Neural cell (in vitro differentiated cells): ENCODE results near the gene ADARB2.

Experiments
- EP300 ChIP-seq: fragments of 450-650 bp; conservative IDR thresholded peaks from 2 replicates; pipeline ENCODE4 v1.6.1; 2014; ENCODE audit warnings: antibody characterized with exemption, mild to moderate bottlenecking, moderate library complexity; ENCODE audit not compliant: poor library complexity, severe bottlenecking
- EZH2 ChIP-seq: fragments of 200-600, 300-800 bp; shearing (Covaris generic), sonication (generic); IDR thresholded peaks from 2 replicates; pipeline ENCODE4 v1.6.1; 2014; ENCODE audit warnings: antibody characterized with exemption, low read length, borderline replicate concordance, mild to moderate bottlenecking; ENCODE audit not compliant: insufficient read depth, poor library complexity, severe bottlenecking
- POLR2AphosphoS5 ChIP-seq: IDR thresholded peaks from 2 replicates; pipeline ENCODE4 v1.6.1; 2012
- RAD21 ChIP-seq: fragments of 450-650 bp; conservative IDR thresholded peaks from 2 replicates; pipeline ENCODE4 v1.6.1; 2014; ENCODE audit warnings: antibody characterized with exemption, mild to moderate bottlenecking, moderate library complexity
- SMC3 ChIP-seq: fragments of 450-650 bp; conservative IDR thresholded peaks from 2 replicates; pipeline ENCODE4 v1.6.1; 2014; ENCODE audit warnings: antibody characterized with exemption, mild to moderate bottlenecking, moderate library complexity; ENCODE audit not compliant: poor library complexity
- TF ChIP-seq, protein P1 (sequence below): fragments of 450-650 bp; IDR thresholded peaks from 2 replicates; pipeline ENCODE4 v1.5.1; 2014; ENCODE audit warnings: antibody characterized with exemption, mild to moderate bottlenecking, moderate library complexity; ENCODE audit not compliant: poor library complexity, severe bottlenecking
- TF ChIP-seq, protein P2 (sequence below): IDR thresholded peaks from 2 replicates; pipeline ENCODE4 v1.6.1; 2012; ENCODE audit warnings: borderline replicate concordance

DNA sequence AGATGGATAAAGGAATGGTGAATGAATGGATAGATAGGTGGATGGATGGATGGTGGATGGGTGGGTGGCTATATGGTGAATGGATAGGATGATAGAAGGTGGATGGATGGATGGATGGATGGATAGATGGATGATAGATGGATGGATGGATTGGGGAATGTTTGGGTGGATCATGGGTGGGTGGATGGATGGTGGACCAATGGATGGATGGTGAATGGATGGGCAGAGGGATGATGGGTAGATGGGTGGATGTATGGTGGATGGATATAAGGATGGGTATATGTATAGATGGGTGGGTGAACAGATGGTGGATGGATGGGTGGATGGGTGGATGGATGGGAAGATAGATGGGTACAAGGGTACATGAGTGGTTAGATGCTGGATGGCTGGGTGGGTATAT is 322.4 kb downstream of the ADARB2 start:
- TF ChIP-seq, protein P1, sequence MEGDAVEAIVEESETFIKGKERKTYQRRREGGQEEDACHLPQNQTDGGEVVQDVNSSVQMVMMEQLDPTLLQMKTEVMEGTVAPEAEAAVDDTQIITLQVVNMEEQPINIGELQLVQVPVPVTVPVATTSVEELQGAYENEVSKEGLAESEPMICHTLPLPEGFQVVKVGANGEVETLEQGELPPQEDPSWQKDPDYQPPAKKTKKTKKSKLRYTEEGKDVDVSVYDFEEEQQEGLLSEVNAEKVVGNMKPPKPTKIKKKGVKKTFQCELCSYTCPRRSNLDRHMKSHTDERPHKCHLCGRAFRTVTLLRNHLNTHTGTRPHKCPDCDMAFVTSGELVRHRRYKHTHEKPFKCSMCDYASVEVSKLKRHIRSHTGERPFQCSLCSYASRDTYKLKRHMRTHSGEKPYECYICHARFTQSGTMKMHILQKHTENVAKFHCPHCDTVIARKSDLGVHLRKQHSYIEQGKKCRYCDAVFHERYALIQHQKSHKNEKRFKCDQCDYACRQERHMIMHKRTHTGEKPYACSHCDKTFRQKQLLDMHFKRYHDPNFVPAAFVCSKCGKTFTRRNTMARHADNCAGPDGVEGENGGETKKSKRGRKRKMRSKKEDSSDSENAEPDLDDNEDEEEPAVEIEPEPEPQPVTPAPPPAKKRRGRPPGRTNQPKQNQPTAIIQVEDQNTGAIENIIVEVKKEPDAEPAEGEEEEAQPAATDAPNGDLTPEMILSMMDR = no peak
- TF ChIP-seq SMC3 (no peak), RAD21 (no peak), POLR2AphosphoS5 (no peak), EZH2 (no peak), EP300 (no peak)
- TF ChIP-seq, protein P2, sequence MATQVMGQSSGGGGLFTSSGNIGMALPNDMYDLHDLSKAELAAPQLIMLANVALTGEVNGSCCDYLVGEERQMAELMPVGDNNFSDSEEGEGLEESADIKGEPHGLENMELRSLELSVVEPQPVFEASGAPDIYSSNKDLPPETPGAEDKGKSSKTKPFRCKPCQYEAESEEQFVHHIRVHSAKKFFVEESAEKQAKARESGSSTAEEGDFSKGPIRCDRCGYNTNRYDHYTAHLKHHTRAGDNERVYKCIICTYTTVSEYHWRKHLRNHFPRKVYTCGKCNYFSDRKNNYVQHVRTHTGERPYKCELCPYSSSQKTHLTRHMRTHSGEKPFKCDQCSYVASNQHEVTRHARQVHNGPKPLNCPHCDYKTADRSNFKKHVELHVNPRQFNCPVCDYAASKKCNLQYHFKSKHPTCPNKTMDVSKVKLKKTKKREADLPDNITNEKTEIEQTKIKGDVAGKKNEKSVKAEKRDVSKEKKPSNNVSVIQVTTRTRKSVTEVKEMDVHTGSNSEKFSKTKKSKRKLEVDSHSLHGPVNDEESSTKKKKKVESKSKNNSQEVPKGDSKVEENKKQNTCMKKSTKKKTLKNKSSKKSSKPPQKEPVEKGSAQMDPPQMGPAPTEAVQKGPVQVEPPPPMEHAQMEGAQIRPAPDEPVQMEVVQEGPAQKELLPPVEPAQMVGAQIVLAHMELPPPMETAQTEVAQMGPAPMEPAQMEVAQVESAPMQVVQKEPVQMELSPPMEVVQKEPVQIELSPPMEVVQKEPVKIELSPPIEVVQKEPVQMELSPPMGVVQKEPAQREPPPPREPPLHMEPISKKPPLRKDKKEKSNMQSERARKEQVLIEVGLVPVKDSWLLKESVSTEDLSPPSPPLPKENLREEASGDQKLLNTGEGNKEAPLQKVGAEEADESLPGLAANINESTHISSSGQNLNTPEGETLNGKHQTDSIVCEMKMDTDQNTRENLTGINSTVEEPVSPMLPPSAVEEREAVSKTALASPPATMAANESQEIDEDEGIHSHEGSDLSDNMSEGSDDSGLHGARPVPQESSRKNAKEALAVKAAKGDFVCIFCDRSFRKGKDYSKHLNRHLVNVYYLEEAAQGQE = no peak
